Lower leg skin (tissue), 3 donors: ENCODE data around the gene PACS1.

Source experiments
- POLR2A ChIP-seq, 2 donors: fragments of 450-650 bp; IDR thresholded peaks; one replicate each; pipeline ENCODE4 v1.6.1; 2016 to 2017; ENCODE audit warnings: antibody characterized with exemption in 2 of 2, mild to moderate bottlenecking in 1 of 2, moderate library complexity in 1 of 2
- TF ChIP-seq, protein P1 (sequence below), 3 donors: fragments of 450-650 bp; IDR thresholded peaks; one replicate each; pipeline ENCODE4 v1.5.1; 2016; ENCODE audit warnings: antibody characterized with exemption in 3 of 3, mild to moderate bottlenecking in 3 of 3, moderate library complexity in 2 of 3

DNA sequence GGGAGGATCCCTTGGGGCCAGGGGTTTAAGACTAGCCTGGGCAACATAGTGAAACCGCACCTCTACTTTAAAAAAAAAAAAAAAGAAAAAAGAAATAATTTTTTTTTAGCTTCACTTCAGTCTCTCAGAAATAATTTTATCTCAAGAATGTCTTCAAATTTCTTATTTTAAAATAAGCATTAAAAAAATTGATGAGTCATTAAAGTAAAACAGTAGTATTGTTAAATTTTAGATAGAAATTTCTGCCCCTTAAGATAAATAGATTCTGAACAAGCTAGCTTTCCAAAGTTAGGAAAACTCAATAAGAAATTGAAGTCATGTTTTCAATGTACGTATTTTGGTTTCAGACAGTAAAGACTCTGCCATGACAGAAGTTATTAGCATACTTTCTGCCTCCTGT, 7.7 kb upstream of the PACS1 start:
- TF ChIP-seq, protein P1, sequence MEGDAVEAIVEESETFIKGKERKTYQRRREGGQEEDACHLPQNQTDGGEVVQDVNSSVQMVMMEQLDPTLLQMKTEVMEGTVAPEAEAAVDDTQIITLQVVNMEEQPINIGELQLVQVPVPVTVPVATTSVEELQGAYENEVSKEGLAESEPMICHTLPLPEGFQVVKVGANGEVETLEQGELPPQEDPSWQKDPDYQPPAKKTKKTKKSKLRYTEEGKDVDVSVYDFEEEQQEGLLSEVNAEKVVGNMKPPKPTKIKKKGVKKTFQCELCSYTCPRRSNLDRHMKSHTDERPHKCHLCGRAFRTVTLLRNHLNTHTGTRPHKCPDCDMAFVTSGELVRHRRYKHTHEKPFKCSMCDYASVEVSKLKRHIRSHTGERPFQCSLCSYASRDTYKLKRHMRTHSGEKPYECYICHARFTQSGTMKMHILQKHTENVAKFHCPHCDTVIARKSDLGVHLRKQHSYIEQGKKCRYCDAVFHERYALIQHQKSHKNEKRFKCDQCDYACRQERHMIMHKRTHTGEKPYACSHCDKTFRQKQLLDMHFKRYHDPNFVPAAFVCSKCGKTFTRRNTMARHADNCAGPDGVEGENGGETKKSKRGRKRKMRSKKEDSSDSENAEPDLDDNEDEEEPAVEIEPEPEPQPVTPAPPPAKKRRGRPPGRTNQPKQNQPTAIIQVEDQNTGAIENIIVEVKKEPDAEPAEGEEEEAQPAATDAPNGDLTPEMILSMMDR (IDR thresholded peaks at IDR 0.05): no peak
- TF ChIP-seq POLR2A (IDR thresholded peaks at IDR 0.05): no peak
